ENCODE results near the gene CDC37. TPM values are rescaled to one million over a fixed set of nuclear protein-coding genes. Genes with fewer than 3 reads are reported as not detected.

The CDC37 gene
- total and polyA plus RNA-seq, 8 donors, result 84.3 to 390 (median 169) TPM

DNA sequence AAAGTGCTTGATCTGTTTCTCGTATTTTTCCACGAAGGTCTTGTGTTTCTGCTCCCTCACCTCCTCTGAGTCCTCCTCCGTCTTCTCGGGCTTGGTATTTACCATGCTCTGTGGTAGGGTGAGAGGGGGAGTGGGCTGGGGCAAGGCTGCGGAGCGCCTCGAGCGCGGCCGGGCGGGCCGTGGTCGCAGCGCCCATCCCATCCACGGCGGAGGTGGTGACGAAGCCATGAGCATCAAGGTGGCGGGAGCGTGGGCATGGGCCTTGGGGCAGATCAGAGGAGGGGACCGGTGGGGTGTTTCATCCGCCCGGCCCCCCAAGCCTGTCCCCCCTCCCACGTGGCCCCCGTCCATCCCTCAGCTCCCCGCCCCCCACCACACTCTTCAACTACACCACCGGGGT lies 7.9 kb downstream of the CDC37 start:
- Histone ChIP-seq H3K36me3 (peaks cover 47 to 85% (median 71%) of the 10 kb centered on the region in 4 donors), H3K9me3 (no peaks in the 10 kb centered on the region), H3K4me1 (peaks cover 5 to 27% (median 10%) of the 10 kb centered on the region in 4 donors), H3K27me3 (no peaks in the 10 kb centered on the region), H3K27ac (no peak overlapping the region), H3K4me3 (no peak overlapping the region)
- intact Hi-C loops (cut with DNase I; ENCODE audit: low total_unique reads), result loop anchor here (10.0 kb wide), 1 partner anchor 461 kb away; the partner anchor contains the start of gene OLFM2
- 91 to 96% (median 94%) methylated on average over 24 to 26 of the region's 26 CpGs for WGBS, 5 donors
- no peak for TF ChIP-seq CTCF (IDR thresholded peaks at IDR 0.05)
- no peak for TF ChIP-seq POLR2A (IDR thresholded peaks at IDR 0.05)
- no peak for TF ChIP-seq EP300 (IDR thresholded peaks at IDR 0.05)
- TF ChIP-seq POLR2AphosphoS5 (IDR thresholded peaks at IDR 0.05), result no peak
- DNase-seq, result no peak

- no peak overlapping the region for H3K4me3 ChIP-seq
- TF ChIP-seq POLR2A (IDR thresholded peaks at IDR 0.05), result no peak
- no peak for TF ChIP-seq EP300 (IDR thresholded peaks at IDR 0.05)
- no peak for TF ChIP-seq POLR2AphosphoS5 (IDR thresholded peaks at IDR 0.05)
- no peak for TF ChIP-seq CTCF (IDR thresholded peaks at IDR 0.05)
- no peaks in the 10 kb centered on the region for H3K9me3 ChIP-seq
- WGBS, 5 donors, result 86 to 94% (median 90%) methylated on average over 9 to 12 of the region's 12 CpGs
- H3K36me3 ChIP-seq, result peaks cover 47 to 90% (median 70%) of the 10 kb centered on the region in 4 donors
- DNase-seq, result no peak
- no peaks in the 10 kb centered on the region for H3K27me3 ChIP-seq
- intact Hi-C loops (cut with DNase I; ENCODE audit: low total_unique reads), result loop anchor here (10.0 kb wide), 1 partner anchor 460 kb away; the partner anchor contains the start of gene OLFM2
- no peak overlapping the region for H3K27ac ChIP-seq
- peaks cover 2 to 23% (median 6%) of the 10 kb centered on the region in 4 donors for H3K4me1 ChIP-seq
Measured at GRCh38 chr19:10395003-10395402, 8.3 kb downstream of the CDC37 start.

GRCh38 chr19:10393137-10393536 lies 10.2 kb downstream of the CDC37 start:
- Histone ChIP-seq H3K4me1 (peaks cover 5 to 16% (median 8%) of the 10 kb centered on the region in 4 donors), H3K27ac (no peak overlapping the region), H3K36me3 (peaks cover 47 to 79% (median 64%) of the 10 kb centered on the region in 4 donors), H3K4me3 (no peak overlapping the region), H3K9me3 (no peaks in the 10 kb centered on the region), H3K27me3 (no peaks in the 10 kb centered on the region)
- DNase-seq, result no peak
- WGBS, 5 donors, result 91 to 94% (median 94%) methylated on average over 15 to 24 of the region's 24 CpGs
- intact Hi-C loops (cut with DNase I; ENCODE audit: low total_unique reads), result loop anchor here (5.0 to 10.0 kb wide), 2 partner anchors 126 to 458 kb away; partner anchors contain the start of gene OLFM2
- TF ChIP-seq POLR2AphosphoS5 (IDR thresholded peaks at IDR 0.05) (no peak), CTCF (IDR thresholded peaks at IDR 0.05) (no peak), POLR2A (IDR thresholded peaks at IDR 0.05) (no peak)

GRCh38 chr19:10392120-10392519 lies 11.2 kb downstream of the CDC37 start:
- no peak overlapping the region for H3K27ac ChIP-seq
- TF ChIP-seq EP300 (IDR thresholded peaks at IDR 0.05) (no peak), POLR2AphosphoS5 (IDR thresholded peaks at IDR 0.05) (no peak), CTCF (IDR thresholded peaks at IDR 0.05) (no peak), POLR2A (IDR thresholded peaks at IDR 0.05) (no peak)
- WGBS, 5 donors, result 79 to 88% (median 85%) methylated on average over 6 of the region's 6 CpGs
- peaks cover 5 to 9% (median 8%) of the 10 kb centered on the region in 4 donors for H3K4me1 ChIP-seq
- intact Hi-C loops (cut with DNase I; ENCODE audit: low total_unique reads), result loop anchor here (5.0 to 10.0 kb wide), 2 partner anchors 125 to 457 kb away; partner anchors contain the start of gene OLFM2
- peaks cover 47 to 71% (median 63%) of the 10 kb centered on the region in 4 donors for H3K36me3 ChIP-seq
- DNase-seq, result no peak
- no peaks in the 10 kb centered on the region for H3K9me3 ChIP-seq
- no peak overlapping the region for H3K4me3 ChIP-seq
- no peaks in the 10 kb centered on the region for H3K27me3 ChIP-seq

Data from stomach (tissue), 9 donors.